Fibroblast of lung (primary cell): ENCODE measurements around the gene PCDHGB5. TPM values are rescaled to one million over a fixed set of nuclear protein-coding genes. Genes with fewer than 3 reads are reported as not detected.
"Not testable (repeated sequence)": the region's sequence is repeated elsewhere in the genome, so short reads cannot be mapped to it uniquely, and the experiment has no call there.

Experiments used
- DNase-seq, 2 donors: peaks; one replicate each; pipeline versions ENCODE4 v3.0.0 to v3.0.0-alpha.2; 2010; ENCODE audit warnings: low read depth in 2 of 2
- H2AFZ ChIP-seq: 2 replicates; pipeline ENCODE4 v1.5.1; 2012; ENCODE audit warnings: low read length, control low read depth, inconsistent platforms
- H3K27ac ChIP-seq: 2 replicates; pipeline ENCODE4 v1.5.1; 2011; ENCODE audit warnings: low read length, control low read depth; ENCODE audit not compliant: insufficient read depth
- H3K27me3 ChIP-seq: 2 replicates; pipeline ENCODE4 v1.5.1; 2011; ENCODE audit warnings: mild to moderate bottlenecking, low read length; ENCODE audit not compliant: control insufficient read depth, insufficient read depth
- H3K36me3 ChIP-seq: 2 replicates; pipeline ENCODE4 v1.5.1; 2011; ENCODE audit warnings: low read length; ENCODE audit not compliant: control insufficient read depth, insufficient read depth
- H3K4me1 ChIP-seq: 2 replicates; pipeline ENCODE4 v1.5.1; 2011; ENCODE audit warnings: low read length; ENCODE audit not compliant: control insufficient read depth, insufficient read depth; ENCODE audit errors: extremely low read depth
- H3K4me2 ChIP-seq: 2 replicates; pipeline ENCODE4 v1.5.1; 2011; ENCODE audit warnings: low read length, control low read depth; ENCODE audit not compliant: insufficient read depth; ENCODE audit errors: extremely low read depth
- H3K4me3 ChIP-seq, 4 experiments: fragments of 200-600 bp in 1 of 4; sonication (generic) in 1 of 4; replicated peaks in 1 of 4; 2 replicates each; pipeline ENCODE4 v1.5.1; 2011 to 2016; ENCODE audit warnings: low read length in 4 of 4, low read depth in 3 of 4, mild to moderate bottlenecking in 3 of 4, control low read depth in 2 of 4, inconsistent platforms in 1 of 4, mixed read lengths in 1 of 4; ENCODE audit not compliant: insufficient read depth in 1 of 4; ENCODE audit errors: control extremely low read depth in 1 of 4
- H3K79me2 ChIP-seq: 2 replicates; pipeline ENCODE4 v1.5.1; 2012; ENCODE audit warnings: mild to moderate bottlenecking, low read length, inconsistent platforms; ENCODE audit not compliant: control insufficient read depth, insufficient read depth
- H3K9ac ChIP-seq: 2 replicates; pipeline ENCODE4 v1.5.1; 2011; ENCODE audit warnings: mild to moderate bottlenecking, low read length, control low read depth; ENCODE audit not compliant: insufficient read depth
- H3K9me3 ChIP-seq: 2 replicates; pipeline ENCODE4 v1.5.1; 2012; ENCODE audit warnings: low read depth, low read length; ENCODE audit not compliant: control insufficient read depth, insufficient read depth
- H4K20me1 ChIP-seq: 2 replicates; pipeline ENCODE4 v1.5.1; 2011; ENCODE audit warnings: low read length; ENCODE audit not compliant: control insufficient read depth, insufficient read depth; ENCODE audit errors: extremely low read depth
- EZH2 ChIP-seq: IDR thresholded peaks from 2 replicates; pipeline ENCODE4 v1.5.1; 2012; ENCODE audit warnings: low read length, control low read depth, mild to moderate bottlenecking; ENCODE audit errors: missing control alignments
- polyA plus RNA-seq, 2 donors: library from polyadenylated mRNA; depleted of rRNA in 1 of 2; stranded (reverse) in 1 of 2; unstranded in 1 of 2; fragments of >200 nt; gene quantifications; 2 replicates each; pipeline ENCODE4 v1.2.1, GENCODE V29; 2011 to 2012; ENCODE audit warnings: missing spikeins in 1 of 2
- total RNA-seq: library from RNA; depleted of rRNA; stranded (reverse); fragments of >200 nt; gene quantifications from 2 replicates; pipeline ENCODE4 v1.2.1, GENCODE V29; 2014
- TF ChIP-seq, protein P1 (sequence below), 2 donors: IDR thresholded peaks in 1 of 2; conservative IDR thresholded peaks in 1 of 2; 1 replicate in 1 of 2; 2 replicates in 1 of 2; pipeline ENCODE4 v1.5.1; 2011 to 2012; ENCODE audit warnings: low read length in 2 of 2, control low read depth in 1 of 2, inconsistent platforms in 1 of 2, low read depth in 1 of 2, mild to moderate bottlenecking in 1 of 2

Gene PCDHGB5
- total and polyA plus RNA-seq, 2 donors (not counting 1 experiment from before 2014, with no cell fraction given) = 19.6 to 21.5 TPM

DNA sequence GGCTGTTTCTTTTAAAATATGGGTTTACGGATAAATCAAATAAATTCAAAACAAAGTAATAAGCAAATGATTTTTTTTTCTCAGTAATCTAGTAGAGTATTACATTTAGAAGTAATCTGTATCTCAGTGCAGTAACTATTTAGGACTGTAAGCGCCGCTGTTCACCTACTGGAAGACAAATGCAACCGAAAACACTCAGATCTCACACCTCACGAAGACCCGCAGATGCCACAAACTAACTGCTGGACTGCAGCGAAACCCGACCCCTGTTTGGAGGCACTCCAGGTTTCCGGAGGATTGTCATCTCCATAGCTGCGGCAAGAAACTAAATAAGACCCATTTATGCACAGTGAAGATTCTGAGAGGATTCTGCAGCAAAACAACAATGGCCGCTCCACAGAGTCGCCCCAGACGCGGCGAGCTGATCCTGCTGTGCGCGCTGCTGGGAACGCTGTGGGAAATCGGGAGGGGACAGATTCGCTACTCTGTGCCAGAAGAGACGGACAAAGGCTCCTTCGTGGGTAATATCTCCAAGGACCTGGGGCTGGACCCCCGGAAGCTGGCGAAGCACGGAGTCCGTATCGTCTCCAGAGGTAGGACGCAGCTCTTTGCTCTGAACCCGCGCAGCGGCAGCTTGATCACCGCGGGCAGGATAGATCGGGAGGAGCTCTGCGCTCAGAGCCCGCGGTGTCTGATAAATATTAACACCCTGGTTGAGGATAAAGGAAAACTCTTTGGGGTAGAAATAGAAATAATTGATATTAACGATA is 5.1 kb upstream of the PCDHGB5 start, which contains the start of gene PCDHGA8:
TSS of gene PCDHGA8 (plus strand) at position 205 of the 770 bp plus-strand sequence. CDS start at position 386, 181 bp downstream.
- DNase-seq = peak in 1 of 2 donors; percentile 31
- no peak within 1 kb of the TSS for H3K27ac ChIP-seq
- H3K4me3 ChIP-seq = peak within 1 kb of the TSS in 2 of 4 experiments; percentile 16 to 21
- no peaks in the 10 kb centered on the region for H3K4me1 ChIP-seq
- H3K36me3 ChIP-seq = no peaks in the 10 kb centered on the region
- H3K9ac ChIP-seq = no peak within 1 kb of the TSS
- H2AFZ ChIP-seq = no peak within 1 kb of the TSS
- no peaks in the 10 kb centered on the region for H3K27me3 ChIP-seq
- H3K79me2 ChIP-seq = no peaks in the 10 kb centered on the region
- TF ChIP-seq, protein P1, sequence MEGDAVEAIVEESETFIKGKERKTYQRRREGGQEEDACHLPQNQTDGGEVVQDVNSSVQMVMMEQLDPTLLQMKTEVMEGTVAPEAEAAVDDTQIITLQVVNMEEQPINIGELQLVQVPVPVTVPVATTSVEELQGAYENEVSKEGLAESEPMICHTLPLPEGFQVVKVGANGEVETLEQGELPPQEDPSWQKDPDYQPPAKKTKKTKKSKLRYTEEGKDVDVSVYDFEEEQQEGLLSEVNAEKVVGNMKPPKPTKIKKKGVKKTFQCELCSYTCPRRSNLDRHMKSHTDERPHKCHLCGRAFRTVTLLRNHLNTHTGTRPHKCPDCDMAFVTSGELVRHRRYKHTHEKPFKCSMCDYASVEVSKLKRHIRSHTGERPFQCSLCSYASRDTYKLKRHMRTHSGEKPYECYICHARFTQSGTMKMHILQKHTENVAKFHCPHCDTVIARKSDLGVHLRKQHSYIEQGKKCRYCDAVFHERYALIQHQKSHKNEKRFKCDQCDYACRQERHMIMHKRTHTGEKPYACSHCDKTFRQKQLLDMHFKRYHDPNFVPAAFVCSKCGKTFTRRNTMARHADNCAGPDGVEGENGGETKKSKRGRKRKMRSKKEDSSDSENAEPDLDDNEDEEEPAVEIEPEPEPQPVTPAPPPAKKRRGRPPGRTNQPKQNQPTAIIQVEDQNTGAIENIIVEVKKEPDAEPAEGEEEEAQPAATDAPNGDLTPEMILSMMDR (conservative IDR thresholded peaks at IDR 0.05 in 1 of 2, IDR thresholded peaks at IDR 0.05 in 1 of 2; ENCODE audit: low read depth in 1 of 2, low read length in 2 of 2) = peak in 1 of 2 donors; percentile 13
- no peak for TF ChIP-seq EZH2
- H3K4me2 ChIP-seq = no peak within 1 kb of the TSS
- H3K9me3 ChIP-seq = peaks cover 4% of the 10 kb centered on the region
- no peaks in the 10 kb centered on the region for H4K20me1 ChIP-seq

DNA sequence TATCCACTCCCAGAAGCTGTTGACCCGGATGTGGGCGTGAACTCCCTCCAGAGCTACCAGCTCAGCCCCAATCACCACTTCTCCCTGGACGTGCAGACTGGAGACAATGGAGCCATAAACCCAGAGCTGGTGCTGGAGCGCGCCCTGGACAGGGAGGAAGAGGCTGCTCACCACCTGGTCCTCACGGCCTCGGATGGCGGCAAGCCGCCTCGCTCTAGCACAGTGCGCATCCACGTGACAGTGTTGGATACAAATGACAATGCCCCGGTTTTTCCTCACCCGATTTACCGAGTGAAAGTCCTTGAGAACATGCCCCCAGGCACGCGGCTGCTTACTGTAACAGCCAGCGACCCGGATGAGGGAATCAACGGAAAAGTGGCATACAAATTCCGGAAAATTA is 4.5 kb upstream of the PCDHGB5 start:
- TF ChIP-seq EZH2 = no peak
- Histone ChIP-seq H4K20me1 (no peaks in the 10 kb centered on the region), H3K27me3 (no peaks in the 10 kb centered on the region), H3K9ac (no peak overlapping the region), H3K27ac (no peak overlapping the region), H3K4me3 (no peak overlapping the region), H3K36me3 (no peaks in the 10 kb centered on the region), H3K9me3 (peaks cover 4% of the 10 kb centered on the region), H2AFZ (no peak overlapping the region), H3K4me1 (no peaks in the 10 kb centered on the region), H3K79me2 (no peaks in the 10 kb centered on the region), H3K4me2 (no peak overlapping the region)
- no peak for DNase-seq

DNA sequence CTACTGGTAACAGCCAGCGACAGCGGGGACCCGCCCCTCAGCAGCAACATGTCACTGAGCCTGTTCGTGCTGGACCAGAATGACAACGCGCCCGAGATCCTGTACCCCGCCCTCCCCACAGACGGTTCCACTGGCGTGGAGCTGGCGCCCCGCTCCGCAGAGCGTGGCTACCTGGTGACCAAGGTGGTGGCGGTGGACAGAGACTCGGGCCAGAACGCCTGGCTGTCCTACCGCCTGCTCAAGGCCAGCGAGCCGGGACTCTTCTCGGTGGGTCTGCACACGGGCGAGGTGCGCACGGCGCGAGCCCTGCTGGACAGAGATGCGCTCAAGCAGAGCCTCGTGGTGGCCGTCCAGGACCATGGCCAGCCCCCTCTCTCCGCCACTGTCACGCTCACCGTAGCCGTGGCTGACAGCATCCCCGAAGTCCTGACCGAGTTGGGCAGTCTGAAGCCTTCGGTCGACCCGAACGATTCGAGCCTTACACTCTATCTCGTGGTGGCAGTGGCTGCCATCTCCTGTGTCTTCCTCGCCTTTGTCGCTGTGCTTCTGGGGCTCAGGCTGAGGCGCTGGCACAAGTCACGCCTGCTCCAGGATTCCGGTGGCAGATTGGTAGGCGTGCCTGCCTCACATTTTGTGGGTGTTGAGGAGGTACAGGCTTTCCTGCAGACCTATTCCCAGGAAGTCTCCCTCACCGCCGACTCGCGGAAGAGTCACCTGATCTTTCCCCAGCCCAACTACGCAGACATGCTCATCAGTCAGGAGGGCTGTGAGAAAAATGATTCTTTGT is 3.2 kb upstream of the PCDHGB5 start:
- not testable (repeated sequence) for H3K4me3 ChIP-seq, H3K9ac ChIP-seq, H3K4me1 ChIP-seq, H3K27me3 ChIP-seq, DNase-seq, H3K9me3 ChIP-seq, H3K36me3 ChIP-seq, H3K79me2 ChIP-seq, H2AFZ ChIP-seq, H3K4me2 ChIP-seq, H3K27ac ChIP-seq, H4K20me1 ChIP-seq
